ENCODE data around the gene KCNB1.

KCNB1 gene

DNA sequence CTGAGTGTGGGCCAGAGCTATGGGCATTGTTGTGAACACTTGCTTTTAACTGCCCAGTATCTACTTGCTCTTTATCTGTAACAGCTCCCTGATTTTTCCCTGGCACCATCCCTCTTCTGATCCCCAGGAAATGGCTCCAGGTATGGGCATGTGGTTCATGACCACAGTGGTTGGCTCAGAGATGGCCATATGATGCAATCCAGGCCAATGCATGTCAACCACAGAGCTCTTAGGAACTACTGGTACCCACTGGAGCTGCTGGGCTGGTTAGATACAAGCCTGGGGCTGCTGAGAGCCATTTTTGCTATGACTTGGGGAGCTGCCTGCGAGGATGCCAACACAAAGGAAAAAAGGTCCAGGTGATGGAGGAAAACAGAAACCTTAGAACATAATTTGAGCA is 55.6 kb downstream of the KCNB1 start:
- Mint-ChIP-seq H3K36me3 (no peaks in the 10 kb centered on the region), H3K27me3 (peaks cover 53% of the 10 kb centered on the region), H3K27ac (no peak overlapping the region), H3K4me3 (no peak overlapping the region), H3K4me1 (no peaks in the 10 kb centered on the region), H3K9me3 (no peaks in the 10 kb centered on the region)
- DNase-seq, result no peak
- CTCF ChIA-PET, result no interaction called here

DNA sequence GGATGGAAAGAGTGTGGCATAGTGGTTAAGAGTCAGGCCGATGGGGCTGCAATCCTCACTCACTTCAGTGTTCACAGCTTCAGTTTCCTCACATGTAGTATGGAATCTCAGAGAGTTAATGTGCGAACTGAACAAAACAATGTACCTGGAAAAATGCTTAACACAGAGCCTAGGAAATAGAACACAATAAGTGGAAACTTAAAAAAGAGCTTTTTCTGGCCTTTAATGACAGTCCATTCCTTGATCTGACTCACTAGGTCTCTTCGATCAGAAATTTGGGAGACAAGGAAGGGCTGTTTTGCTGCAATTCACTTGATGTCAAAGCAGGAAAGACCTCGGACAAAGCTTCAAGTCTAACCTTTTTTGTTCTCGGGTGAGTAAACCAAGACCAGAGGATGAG is 56.1 kb downstream of the KCNB1 start:
- H3K4me1 Mint-ChIP-seq, result no peaks in the 10 kb centered on the region
- H3K27ac Mint-ChIP-seq, result no peak overlapping the region
- no peak overlapping the region for H3K4me3 Mint-ChIP-seq
- H3K9me3 Mint-ChIP-seq, result no peaks in the 10 kb centered on the region
- H3K27me3 Mint-ChIP-seq, result peaks cover 48% of the 10 kb centered on the region
- CTCF ChIA-PET, result no interaction called here
- DNase-seq, result no peak
- H3K36me3 Mint-ChIP-seq, result no peaks in the 10 kb centered on the region

GRCh38 chr20:49424536-49424935 is 57.9 kb downstream of the KCNB1 start:
- Mint-ChIP-seq H3K4me3 (no peak overlapping the region), H3K9me3 (no peaks in the 10 kb centered on the region), H3K36me3 (no peaks in the 10 kb centered on the region), H3K4me1 (no peaks in the 10 kb centered on the region), H3K27ac (no peak overlapping the region), H3K27me3 (peaks cover 48% of the 10 kb centered on the region)
- no peak for DNase-seq
- CTCF ChIA-PET, result no interaction called here

- H3K36me3 Mint-ChIP-seq, result no peaks in the 10 kb centered on the region
- CTCF ChIA-PET, result interaction anchor here (0.6 kb wide), 1 partner anchor 1455 kb away, joined by 4 read pairs; no protein-coding TSS in a partner anchor
- no peaks in the 10 kb centered on the region for H3K4me1 Mint-ChIP-seq
- H3K4me3 Mint-ChIP-seq, result no peak overlapping the region
- H3K27ac Mint-ChIP-seq, result no peak overlapping the region
- H3K9me3 Mint-ChIP-seq, result no peaks in the 10 kb centered on the region
- peaks cover 46% of the 10 kb centered on the region for H3K27me3 Mint-ChIP-seq
- DNase-seq, result no peak
Measured at GRCh38 chr20:49422161-49422560, 60.3 kb downstream of the KCNB1 start.

GRCh38 chr20:49420811-49421295 is 61.6 kb downstream of the KCNB1 start:
- Mint-ChIP-seq H3K4me1 (no peaks in the 10 kb centered on the region), H3K9me3 (no peaks in the 10 kb centered on the region), H3K36me3 (no peaks in the 10 kb centered on the region), H3K4me3 (no peak overlapping the region), H3K27ac (no peak overlapping the region), H3K27me3 (peaks cover 39% of the 10 kb centered on the region)
- no peak for DNase-seq
- CTCF ChIA-PET, result no interaction called here

- H3K9me3 Mint-ChIP-seq, result no peaks in the 10 kb centered on the region
- CTCF ChIA-PET, result no interaction called here
- no peak overlapping the region for H3K27ac Mint-ChIP-seq
- DNase-seq, result no peak
- no peaks in the 10 kb centered on the region for H3K36me3 Mint-ChIP-seq
- H3K4me3 Mint-ChIP-seq, result no peak overlapping the region
- H3K4me1 Mint-ChIP-seq, result no peaks in the 10 kb centered on the region
- peaks cover 40% of the 10 kb centered on the region for H3K27me3 Mint-ChIP-seq
Measured at GRCh38 chr20:49420292-49420691, 62.2 kb downstream of the KCNB1 start.

DNA sequence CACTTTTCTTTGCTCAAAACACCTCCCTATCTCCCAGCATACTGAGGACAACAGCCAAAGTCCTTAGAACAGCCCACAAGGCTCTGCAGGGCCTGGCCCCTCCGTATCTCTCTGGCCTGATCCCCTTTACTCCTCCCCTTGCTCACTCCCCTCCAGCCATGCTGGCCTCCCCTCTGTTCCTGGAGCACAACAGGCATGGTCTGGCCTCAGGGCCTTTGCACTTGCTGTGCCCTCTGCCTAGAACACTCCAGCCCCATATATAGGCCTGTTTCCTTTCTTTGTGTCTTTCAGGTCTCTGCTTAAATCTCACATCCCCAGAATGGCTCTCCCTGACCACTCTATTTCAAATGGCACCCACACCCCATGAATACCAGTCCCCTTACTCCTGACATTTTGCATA is 62.7 kb downstream of the KCNB1 start:
- Mint-ChIP-seq H3K27ac (no peak overlapping the region), H3K9me3 (no peaks in the 10 kb centered on the region), H3K36me3 (no peaks in the 10 kb centered on the region), H3K27me3 (peaks cover 37% of the 10 kb centered on the region), H3K4me1 (no peaks in the 10 kb centered on the region), H3K4me3 (no peak overlapping the region)
- no peak for DNase-seq
- CTCF ChIA-PET, result no interaction called here

GRCh38 chr20:49418809-49419208 is 63.7 kb downstream of the KCNB1 start:
- Mint-ChIP-seq H3K4me1 (no peaks in the 10 kb centered on the region), H3K27me3 (peaks cover 38% of the 10 kb centered on the region), H3K4me3 (no peak overlapping the region), H3K36me3 (no peaks in the 10 kb centered on the region), H3K9me3 (no peaks in the 10 kb centered on the region), H3K27ac (no peak overlapping the region)
- CTCF ChIA-PET, result no interaction called here
- DNase-seq, result no peak

- Mint-ChIP-seq H3K27ac (no peak overlapping the region), H3K36me3 (no peaks in the 10 kb centered on the region), H3K9me3 (no peaks in the 10 kb centered on the region), H3K4me3 (no peak overlapping the region), H3K27me3 (peaks cover 46% of the 10 kb centered on the region), H3K4me1 (no peaks in the 10 kb centered on the region)
- no peak for DNase-seq
- CTCF ChIA-PET, result no interaction called here
Measured at GRCh38 chr20:49417843-49418555, 64.5 kb downstream of the KCNB1 start.

DNA sequence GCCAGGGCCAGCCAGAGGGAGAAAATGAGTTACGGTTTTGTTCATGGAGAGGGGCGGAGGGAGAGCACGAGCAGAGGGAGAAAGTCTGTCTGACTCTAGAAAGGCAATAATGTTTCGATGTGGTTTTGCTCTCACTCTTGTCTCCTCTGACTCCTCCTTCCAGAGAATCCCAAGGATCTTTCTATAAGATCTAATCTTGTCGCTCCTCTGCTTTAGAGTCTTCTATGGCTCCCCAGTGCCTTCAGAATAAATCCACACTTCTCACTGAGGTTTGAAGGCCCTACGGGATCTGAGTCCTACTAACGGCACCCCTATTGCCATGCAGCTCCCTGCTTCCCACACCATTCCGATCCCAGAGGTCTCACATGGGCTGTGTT is 66.8 kb downstream of the KCNB1 start:
- Mint-ChIP-seq H3K36me3 (no peaks in the 10 kb centered on the region), H3K27me3 (peaks cover 48% of the 10 kb centered on the region), H3K27ac (no peak overlapping the region), H3K9me3 (no peaks in the 10 kb centered on the region), H3K4me3 (no peak overlapping the region), H3K4me1 (no peaks in the 10 kb centered on the region)
- DNase-seq, result no peak
- CTCF ChIA-PET, result interaction anchor here (1.4 kb wide), 1 partner anchor 32 kb away, joined by 5 read pairs; no protein-coding TSS in a partner anchor

DNA sequence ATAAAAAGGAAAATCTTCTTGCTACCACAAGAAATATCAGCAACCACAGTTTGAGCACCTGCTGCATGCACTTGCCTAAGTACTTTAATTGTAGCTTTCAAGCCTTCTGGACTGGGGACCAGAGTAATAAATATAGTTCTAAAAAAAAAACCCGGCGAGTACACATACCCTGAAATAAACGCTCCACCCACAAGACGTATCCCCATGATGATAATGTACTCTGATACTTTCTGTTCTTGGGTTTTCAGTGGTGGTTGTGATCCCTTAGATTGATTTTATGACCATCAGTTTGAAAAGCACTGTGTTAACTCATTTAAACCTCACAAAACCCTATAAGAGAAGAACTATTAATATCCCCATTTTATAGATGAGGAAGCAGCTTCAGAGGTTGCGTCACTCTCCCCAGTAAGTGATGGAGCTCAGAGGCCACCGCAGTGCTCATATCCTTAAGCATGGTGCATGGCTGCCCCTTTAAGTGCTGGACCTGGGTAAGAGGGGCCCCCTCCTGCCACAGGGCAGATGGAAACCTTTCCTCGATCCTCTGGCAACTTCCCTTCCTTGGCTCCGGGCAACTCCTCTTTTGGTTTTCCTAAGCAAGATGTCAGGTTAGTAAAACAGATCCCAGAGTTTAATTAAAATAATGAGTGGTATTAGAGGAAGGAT is 67.3 kb downstream of the KCNB1 start:
- H3K4me3 Mint-ChIP-seq, result no peak overlapping the region
- no peak for DNase-seq

GRCh38 chr20:49413677-49414076 is 68.8 kb downstream of the KCNB1 start:
- Mint-ChIP-seq H3K36me3 (no peaks in the 10 kb centered on the region), H3K4me3 (no peak overlapping the region), H3K27ac (no peak overlapping the region), H3K4me1 (no peaks in the 10 kb centered on the region), H3K9me3 (no peaks in the 10 kb centered on the region), H3K27me3 (peaks cover 50% of the 10 kb centered on the region)
- CTCF ChIA-PET, result no interaction called here
- no peak for DNase-seq

More for the DNA sequence above, 67.3 kb downstream of the KCNB1 start:
- H3K4me1 Mint-ChIP-seq, result no peaks in the 10 kb centered on the region
- CTCF ChIA-PET, result interaction anchor here (1.4 kb wide), 1 partner anchor 31 kb away, joined by 5 read pairs; no protein-coding TSS in a partner anchor
- no peaks in the 10 kb centered on the region for H3K36me3 Mint-ChIP-seq
- no peaks in the 10 kb centered on the region for H3K9me3 Mint-ChIP-seq
- peaks cover 47% of the 10 kb centered on the region for H3K27me3 Mint-ChIP-seq
- no peak overlapping the region for H3K27ac Mint-ChIP-seq

- Mint-ChIP-seq H3K4me3 (no peak overlapping the region), H3K36me3 (no peaks in the 10 kb centered on the region), H3K4me1 (no peaks in the 10 kb centered on the region), H3K9me3 (no peaks in the 10 kb centered on the region), H3K27me3 (peaks cover 55% of the 10 kb centered on the region), H3K27ac (no peak overlapping the region)
- DNase-seq, result no peak
- CTCF ChIA-PET, result no interaction called here
Measured at GRCh38 chr20:49412953-49413352, 69.5 kb downstream of the KCNB1 start.

GRCh38 chr20:49412254-49412653 is 70.2 kb downstream of the KCNB1 start:
- H3K27me3 Mint-ChIP-seq, result peaks cover 54% of the 10 kb centered on the region
- CTCF ChIA-PET, result no interaction called here
- H3K36me3 Mint-ChIP-seq, result no peaks in the 10 kb centered on the region
- no peak overlapping the region for H3K27ac Mint-ChIP-seq
- DNase-seq, result no peak
- no peaks in the 10 kb centered on the region for H3K9me3 Mint-ChIP-seq
- no peaks in the 10 kb centered on the region for H3K4me1 Mint-ChIP-seq
- H3K4me3 Mint-ChIP-seq, result no peak overlapping the region

DNA sequence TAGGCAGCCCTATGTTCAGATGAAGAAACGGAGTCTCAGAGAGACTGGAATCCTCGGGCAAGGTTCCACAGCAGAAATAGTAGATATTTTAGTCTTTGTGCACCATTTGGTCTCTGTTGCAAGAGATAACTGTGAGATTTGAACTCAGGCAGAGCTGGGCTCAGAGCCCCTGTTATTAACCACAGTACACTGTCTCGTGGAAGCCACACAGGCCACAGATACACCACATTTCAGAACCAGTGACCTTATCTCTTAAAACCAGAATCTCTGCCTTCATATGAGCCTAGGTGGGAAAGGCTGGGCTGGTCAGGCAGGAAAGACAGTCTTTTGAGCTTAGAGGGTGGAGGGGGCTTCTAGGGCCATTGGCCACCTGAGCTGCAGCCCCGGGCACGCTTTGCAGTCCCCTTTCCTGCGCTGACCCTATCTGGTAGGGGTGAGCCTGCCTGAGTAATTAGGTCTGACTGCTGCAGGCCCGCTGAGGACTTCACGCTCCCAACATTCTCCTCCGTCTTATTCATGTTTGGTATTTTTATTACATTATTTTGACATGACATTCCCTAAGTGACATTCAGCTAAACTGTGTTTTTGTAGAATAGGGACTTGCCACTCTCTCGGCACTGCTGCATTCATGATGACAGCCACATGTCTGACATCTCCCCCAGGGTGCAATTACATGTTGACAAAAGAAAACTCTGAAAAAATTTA is 71.1 kb downstream of the KCNB1 start:
- Mint-ChIP-seq H3K27ac (no peak overlapping the region), H3K9me3 (no peaks in the 10 kb centered on the region), H3K4me3 (no peak overlapping the region), H3K36me3 (no peaks in the 10 kb centered on the region), H3K27me3 (peaks cover 52% of the 10 kb centered on the region), H3K4me1 (no peaks in the 10 kb centered on the region)
- CTCF ChIA-PET, result no interaction called here
- DNase-seq, result no peak

Data from activated naive CD4-positive, alpha-beta T cell treated with anti-CD3 and anti-CD28 coated beads, Interleukin-2, amount 10 ng/mL, durations not matched to agents 7 days and 5 days (primary cell).